Measurements from ENCODE around the gene HDAC4. TPM values are rescaled to one million over a fixed set of nuclear protein-coding genes. Genes with fewer than 3 reads are reported as not detected.

HDAC4 gene
- total and polyA plus RNA-seq, 10 of the 15 experiments (the other 5 are each of a cell fraction or from before 2014, with no cell fraction given) = 0.22 to 15.7 (median 4.8) TPM

DNA sequence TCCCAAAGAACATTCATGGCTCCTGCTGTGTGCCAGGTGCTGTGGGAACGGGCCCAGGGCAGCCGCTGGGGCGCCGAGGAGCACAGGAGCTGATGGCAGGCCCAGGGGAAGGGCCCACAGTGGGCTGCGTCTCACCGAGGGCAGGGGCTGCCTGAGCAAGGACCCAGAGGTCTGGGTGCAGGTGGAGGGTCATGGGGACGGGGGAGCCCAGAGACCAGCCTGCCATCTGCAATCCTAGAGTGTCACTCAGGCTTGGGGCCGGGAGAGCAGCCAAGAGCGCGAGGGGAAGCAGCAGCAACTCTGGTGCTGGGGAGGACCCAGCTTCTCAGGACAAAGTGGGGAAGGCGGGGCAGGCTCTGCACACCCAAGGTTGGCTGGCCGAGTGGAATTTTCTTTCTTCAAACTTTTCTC lies 207.4 kb downstream of the HDAC4 start:
- intact Hi-C loops (cut with micrococcal nuclease; ENCODE audit: unreplicated experiment) (no loop called here), in situ Hi-C loops (cut with MboI) (no loop called here)
- no peak for FAIRE-seq
- ChIA-PET CTCF (interaction anchor here (0.6 to 1.6 kb wide), 2 partner anchors 50 to 244 kb away, joined by 3 read pairs; no protein-coding TSS in a partner anchor), RAD21 (ENCODE audit: unreplicated experiment) (no interaction called here), SMC1A (ENCODE audit: uncharacterized antibody, unreplicated experiment) (no interaction called here), POLR2A (no interaction called here)
- no peak for TF ChIP-seq ZNF217 (IDR thresholded peaks at IDR 0.05)
- WGBS (ENCODE audit: insufficient coverage, insufficient replicate concordance, low lambda C conversion rate, missing lambda C conversion rate) = 90% methylated on average over 12 of the region's 12 CpGs
- no peaks in the 10 kb centered on the region; the same call in 1 of the 2 replicates for H4K20me1 ChIP-seq (ENCODE audit: control insufficient read depth, insufficient read depth)
- H3K4me1 ChIP-seq (ENCODE audit: control insufficient read depth, insufficient read depth, low read length) = no peaks in the 10 kb centered on the region
- no peaks in the 10 kb centered on the region for H3K27me3 ChIP-seq (replicated peaks in 1 of 2; ENCODE audit: control insufficient read depth in 2 of 2, insufficient read depth in 2 of 2, low read length in 1 of 2)
- no peaks in the 10 kb centered on the region for H3K79me2 ChIP-seq (ENCODE audit: control insufficient read depth, insufficient read depth, low read length)
- no peak overlapping the region for H3K9ac ChIP-seq (ENCODE audit: control insufficient read depth, insufficient read depth, low read length)
- no peak overlapping the region for H3K27ac ChIP-seq (ENCODE audit: control insufficient read depth, insufficient read depth)
- no peak for ATAC-seq
- H3K4me3 ChIP-seq = no peak overlapping the region
- no peak overlapping the region for H2AFZ ChIP-seq (ENCODE audit: control insufficient read depth, low read depth, low read length)
- peaks cover 0 to 4% of the 10 kb centered on the region in 2 experiments; a peak in 2 of 4 replicates for H3K36me3 ChIP-seq (ENCODE audit: control insufficient read depth in 2 of 2, insufficient read depth in 2 of 2, low read length in 1 of 2)
- H3K9me3 ChIP-seq (replicated peaks; ENCODE audit: control insufficient read depth, insufficient read depth, low read length) = peaks cover 3% of the 10 kb centered on the region; the same call in 1 of the 3 replicates
- no peak overlapping the region for H3K4me2 ChIP-seq (ENCODE audit: control insufficient read depth, insufficient read depth)
- DNase-seq (ENCODE audit: low read depth, low spot score) = no peak
- BruUV-seq (replicated peaks) = no TSS peak

DNA sequence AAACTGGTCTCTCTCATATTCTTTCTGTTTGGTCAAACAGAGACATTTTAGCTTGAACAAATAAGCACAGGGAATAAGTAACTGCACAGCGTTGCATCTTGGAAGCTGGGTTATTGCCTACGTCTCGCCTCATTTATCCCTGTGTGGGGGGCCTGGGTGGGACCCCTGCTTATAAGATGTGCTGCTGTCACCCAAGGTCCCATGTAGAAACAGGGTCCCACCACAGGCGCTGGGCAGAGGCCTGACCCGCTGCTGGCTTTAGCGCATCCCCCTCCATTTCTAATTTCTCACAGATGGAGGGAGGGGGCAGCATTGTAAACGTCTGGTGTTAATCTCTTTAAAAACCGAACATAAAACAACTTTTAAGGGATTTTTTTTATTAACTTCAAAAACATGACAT lies 207.8 kb downstream of the HDAC4 start:
- Histone ChIP-seq H3K36me3 (ENCODE audit: control insufficient read depth in 2 of 2, insufficient read depth in 2 of 2, low read length in 1 of 2) (peaks cover 0 to 4% of the 10 kb centered on the region in 2 experiments; a peak in 2 of 4 replicates), H3K9me3 (replicated peaks; ENCODE audit: control insufficient read depth, insufficient read depth, low read length) (peaks cover 6% of the 10 kb centered on the region; the same call in 2 of the 3 replicates), H3K9ac (ENCODE audit: control insufficient read depth, insufficient read depth, low read length) (no peak overlapping the region), H3K4me3 (no peak overlapping the region), H4K20me1 (ENCODE audit: control insufficient read depth, insufficient read depth) (no peaks in the 10 kb centered on the region; the same call in 1 of the 2 replicates), H3K4me2 (ENCODE audit: control insufficient read depth, insufficient read depth) (no peak overlapping the region), H3K79me2 (ENCODE audit: control insufficient read depth, insufficient read depth, low read length) (no peaks in the 10 kb centered on the region), H3K4me1 (ENCODE audit: control insufficient read depth, insufficient read depth, low read length) (no peaks in the 10 kb centered on the region), H3K27ac (ENCODE audit: control insufficient read depth, insufficient read depth) (no peak overlapping the region), H2AFZ (ENCODE audit: control insufficient read depth, low read depth, low read length) (no peak overlapping the region), H3K27me3 (replicated peaks in 1 of 2; ENCODE audit: control insufficient read depth in 2 of 2, insufficient read depth in 2 of 2, low read length in 1 of 2) (no peaks in the 10 kb centered on the region)
- ChIA-PET SMC1A (ENCODE audit: uncharacterized antibody, unreplicated experiment) (no interaction called here), RAD21 (ENCODE audit: unreplicated experiment) (no interaction called here), CTCF (no interaction called here), POLR2A (no interaction called here)
- FAIRE-seq = no peak
- BruUV-seq (replicated peaks) = no TSS peak
- intact Hi-C loops (cut with micrococcal nuclease; ENCODE audit: unreplicated experiment) (no loop called here), in situ Hi-C loops (cut with MboI) (no loop called here)
- 79% methylated on average over 8 of the region's 8 CpGs for WGBS (ENCODE audit: insufficient coverage, insufficient replicate concordance, low lambda C conversion rate, missing lambda C conversion rate)
- ATAC-seq = no peak
- DNase-seq (ENCODE audit: low read depth, low spot score) = no peak
- TF ChIP-seq NR2C2 (IDR thresholded peaks at IDR 0.05; ENCODE audit: borderline replicate concordance, control insufficient read depth, insufficient read length, low read depth) (no peak), SREBF1 (IDR thresholded peaks at IDR 0.05; ENCODE audit: low read length) (no peak), SP1 (IDR thresholded peaks at IDR 0.05; ENCODE audit: low read depth, low read length) (no peak), MYB (IDR thresholded peaks at IDR 0.05; ENCODE audit: borderline replicate concordance, low read depth, low read length) (no peak), SMARCA5 (IDR thresholded peaks at IDR 0.05) (no peak)

Data from GM12878 (cell line).